Hepatocyte (in vitro differentiated cells): Measurements from ENCODE around the gene UNC45B.

ENCODE experiments used
- EZH2phosphoT487 ChIP-seq: fragments of 200-600 bp; sonication (generic); IDR thresholded peaks from one replicate; pipeline ENCODE4 v1.6.1; 2018; ENCODE audit warnings: antibody characterized with exemption, mild to moderate bottlenecking, low read depth, moderate library complexity; ENCODE audit not compliant: unreplicated experiment, severe bottlenecking
- TF ChIP-seq, protein P1 (sequence below): fragments of 200-600 bp; sonication (generic); IDR thresholded peaks from 2 replicates; pipeline ENCODE4 v1.5.1; 2016; ENCODE audit warnings: antibody characterized with exemption, mild to moderate bottlenecking; ENCODE audit not compliant: poor library complexity

DNA sequence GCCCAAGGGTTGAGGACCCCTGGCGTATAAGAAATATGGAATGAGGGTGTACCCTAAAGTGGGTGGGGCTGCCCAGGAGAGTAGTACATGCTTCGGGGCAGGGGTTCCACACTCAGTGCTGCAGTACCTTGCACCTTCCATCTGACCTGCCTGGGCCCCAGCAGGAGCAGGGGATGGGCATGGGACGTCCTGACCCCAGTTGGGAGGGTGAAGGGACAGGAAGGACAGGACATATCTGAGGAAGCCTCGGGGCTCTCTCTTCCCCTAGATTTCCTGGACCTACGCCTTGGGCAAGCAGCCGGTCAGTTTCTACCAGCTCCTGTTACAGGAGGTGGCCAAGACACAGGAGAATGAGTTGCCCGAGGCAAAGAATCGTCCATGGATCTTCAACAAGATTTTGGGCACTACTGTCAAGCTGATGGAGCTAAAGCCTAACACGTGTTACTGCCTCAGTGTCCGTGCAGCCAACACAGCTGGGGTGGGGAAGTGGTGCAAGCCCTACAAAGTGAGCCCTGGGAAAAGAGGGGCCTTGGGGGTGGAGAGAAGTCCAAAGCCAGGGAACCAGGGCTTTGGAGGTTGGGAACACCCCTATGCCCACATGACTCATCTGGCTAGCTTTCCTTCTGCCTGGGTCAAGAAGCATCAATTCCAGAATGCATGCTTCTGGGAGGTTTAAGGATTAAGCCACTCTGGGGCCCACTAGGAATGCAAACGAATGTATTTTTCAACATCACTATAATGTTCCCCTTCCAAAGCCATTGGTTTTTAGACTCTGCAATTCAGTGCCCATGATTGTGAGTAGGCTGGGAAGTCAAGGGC, 18.3 kb upstream of the UNC45B start:
- TF ChIP-seq, protein P1, sequence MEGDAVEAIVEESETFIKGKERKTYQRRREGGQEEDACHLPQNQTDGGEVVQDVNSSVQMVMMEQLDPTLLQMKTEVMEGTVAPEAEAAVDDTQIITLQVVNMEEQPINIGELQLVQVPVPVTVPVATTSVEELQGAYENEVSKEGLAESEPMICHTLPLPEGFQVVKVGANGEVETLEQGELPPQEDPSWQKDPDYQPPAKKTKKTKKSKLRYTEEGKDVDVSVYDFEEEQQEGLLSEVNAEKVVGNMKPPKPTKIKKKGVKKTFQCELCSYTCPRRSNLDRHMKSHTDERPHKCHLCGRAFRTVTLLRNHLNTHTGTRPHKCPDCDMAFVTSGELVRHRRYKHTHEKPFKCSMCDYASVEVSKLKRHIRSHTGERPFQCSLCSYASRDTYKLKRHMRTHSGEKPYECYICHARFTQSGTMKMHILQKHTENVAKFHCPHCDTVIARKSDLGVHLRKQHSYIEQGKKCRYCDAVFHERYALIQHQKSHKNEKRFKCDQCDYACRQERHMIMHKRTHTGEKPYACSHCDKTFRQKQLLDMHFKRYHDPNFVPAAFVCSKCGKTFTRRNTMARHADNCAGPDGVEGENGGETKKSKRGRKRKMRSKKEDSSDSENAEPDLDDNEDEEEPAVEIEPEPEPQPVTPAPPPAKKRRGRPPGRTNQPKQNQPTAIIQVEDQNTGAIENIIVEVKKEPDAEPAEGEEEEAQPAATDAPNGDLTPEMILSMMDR, result no peak
- TF ChIP-seq EZH2phosphoT487, result no peak
